Esophagus squamous epithelium (tissue), 4 donors: ENCODE data around the gene CAMK2D.
"Not testable (repeated sequence)": the region's sequence is repeated elsewhere in the genome, so short reads cannot be mapped to it uniquely, and the experiment has no call there.

Experiments used
- POLR2A ChIP-seq, 4 donors: fragments of 450-650 bp; IDR thresholded peaks; one replicate each; pipeline ENCODE4 v1.6.1; 2017; ENCODE audit warnings: antibody characterized with exemption in 4 of 4, mild to moderate bottlenecking in 4 of 4, moderate library complexity in 3 of 4
- TF ChIP-seq, protein P1 (sequence below), 6 experiments: fragments of 450-650 bp in 4 of 6; fragments of 200-600 bp in 2 of 6; sonication (generic) in 2 of 6; IDR thresholded peaks; one replicate each; pipeline ENCODE4 v1.5.1; 2016 to 2019; ENCODE audit warnings: antibody characterized with exemption in 6 of 6, mild to moderate bottlenecking in 4 of 6, moderate library complexity in 4 of 6

DNA sequence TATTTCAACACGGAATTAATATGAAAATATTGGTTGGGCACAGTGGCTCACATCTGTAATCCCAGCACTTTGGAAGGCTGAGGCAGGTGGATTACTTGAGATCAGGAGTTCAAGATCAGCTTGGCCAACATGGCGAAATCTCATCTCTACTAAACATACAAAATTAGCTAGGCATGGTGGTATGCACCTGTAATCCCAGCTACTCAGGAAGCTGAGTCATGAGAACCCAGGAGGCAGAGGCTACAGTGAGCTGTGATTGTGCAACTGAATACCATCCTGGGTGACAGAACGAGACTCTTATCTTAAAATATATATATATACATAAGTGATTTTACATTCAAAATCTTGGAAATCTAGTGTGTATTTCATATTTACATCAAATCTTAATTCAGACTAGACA lies 58.9 kb downstream of the CAMK2D start:
- not testable (repeated sequence) for TF ChIP-seq POLR2A (IDR thresholded peaks at IDR 0.05)
- TF ChIP-seq, protein P1, sequence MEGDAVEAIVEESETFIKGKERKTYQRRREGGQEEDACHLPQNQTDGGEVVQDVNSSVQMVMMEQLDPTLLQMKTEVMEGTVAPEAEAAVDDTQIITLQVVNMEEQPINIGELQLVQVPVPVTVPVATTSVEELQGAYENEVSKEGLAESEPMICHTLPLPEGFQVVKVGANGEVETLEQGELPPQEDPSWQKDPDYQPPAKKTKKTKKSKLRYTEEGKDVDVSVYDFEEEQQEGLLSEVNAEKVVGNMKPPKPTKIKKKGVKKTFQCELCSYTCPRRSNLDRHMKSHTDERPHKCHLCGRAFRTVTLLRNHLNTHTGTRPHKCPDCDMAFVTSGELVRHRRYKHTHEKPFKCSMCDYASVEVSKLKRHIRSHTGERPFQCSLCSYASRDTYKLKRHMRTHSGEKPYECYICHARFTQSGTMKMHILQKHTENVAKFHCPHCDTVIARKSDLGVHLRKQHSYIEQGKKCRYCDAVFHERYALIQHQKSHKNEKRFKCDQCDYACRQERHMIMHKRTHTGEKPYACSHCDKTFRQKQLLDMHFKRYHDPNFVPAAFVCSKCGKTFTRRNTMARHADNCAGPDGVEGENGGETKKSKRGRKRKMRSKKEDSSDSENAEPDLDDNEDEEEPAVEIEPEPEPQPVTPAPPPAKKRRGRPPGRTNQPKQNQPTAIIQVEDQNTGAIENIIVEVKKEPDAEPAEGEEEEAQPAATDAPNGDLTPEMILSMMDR (IDR thresholded peaks at IDR 0.05), result not testable (repeated sequence)
